ENCODE results near the gene CNOT6. TPM values are rescaled to one million over a fixed set of nuclear protein-coding genes. Genes with fewer than 3 reads are reported as not detected.
"Not testable (repeated sequence)": the region's sequence is repeated elsewhere in the genome, so short reads cannot be mapped to it uniquely, and the experiment has no call there.

The CNOT6 gene
- total RNA-seq, 2 experiments from 2014 or later: 33.3 to 34.0 TPM

DNA sequence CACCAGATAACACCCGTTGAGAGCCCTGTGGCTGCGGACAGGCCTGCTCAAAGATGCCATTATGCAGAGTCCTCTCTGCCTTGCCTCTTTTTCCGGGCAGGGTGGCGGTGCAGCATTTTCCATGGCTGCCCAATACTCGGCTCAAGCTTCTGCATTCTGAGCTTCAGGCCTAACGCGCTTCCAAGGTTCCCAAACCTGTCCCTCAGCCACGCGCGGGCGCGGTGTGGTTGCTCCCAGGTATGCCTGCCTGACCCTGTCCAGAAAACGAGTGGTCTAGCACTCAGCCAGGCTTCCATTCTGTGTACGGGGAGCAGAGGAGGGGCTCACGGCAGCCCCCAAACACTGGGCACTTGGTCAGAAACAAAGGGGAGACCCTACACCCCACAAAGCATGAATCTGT is 27.9 kb upstream of the CNOT6 start:
- peaks cover 6% of the 10 kb centered on the region for H3K27me3 Mint-ChIP-seq (ENCODE audit: low read depth)
- H3K27ac Mint-ChIP-seq: no peak overlapping the region
- no peaks in the 10 kb centered on the region for H3K9me3 Mint-ChIP-seq
- CTCF ChIA-PET: interaction anchor here (1.0 kb wide), 1 partner anchor 140 kb away, joined by 3 read pairs; no protein-coding TSS in a partner anchor
- no peak for DNase-seq
- no peaks in the 10 kb centered on the region for H3K4me1 Mint-ChIP-seq (ENCODE audit: low read depth)
- no peaks in the 10 kb centered on the region for H3K36me3 Mint-ChIP-seq (ENCODE audit: low read depth)
- no peak overlapping the region for H3K4me3 Mint-ChIP-seq
- intact Hi-C loops (cut with micrococcal nuclease): no loop called here

DNA sequence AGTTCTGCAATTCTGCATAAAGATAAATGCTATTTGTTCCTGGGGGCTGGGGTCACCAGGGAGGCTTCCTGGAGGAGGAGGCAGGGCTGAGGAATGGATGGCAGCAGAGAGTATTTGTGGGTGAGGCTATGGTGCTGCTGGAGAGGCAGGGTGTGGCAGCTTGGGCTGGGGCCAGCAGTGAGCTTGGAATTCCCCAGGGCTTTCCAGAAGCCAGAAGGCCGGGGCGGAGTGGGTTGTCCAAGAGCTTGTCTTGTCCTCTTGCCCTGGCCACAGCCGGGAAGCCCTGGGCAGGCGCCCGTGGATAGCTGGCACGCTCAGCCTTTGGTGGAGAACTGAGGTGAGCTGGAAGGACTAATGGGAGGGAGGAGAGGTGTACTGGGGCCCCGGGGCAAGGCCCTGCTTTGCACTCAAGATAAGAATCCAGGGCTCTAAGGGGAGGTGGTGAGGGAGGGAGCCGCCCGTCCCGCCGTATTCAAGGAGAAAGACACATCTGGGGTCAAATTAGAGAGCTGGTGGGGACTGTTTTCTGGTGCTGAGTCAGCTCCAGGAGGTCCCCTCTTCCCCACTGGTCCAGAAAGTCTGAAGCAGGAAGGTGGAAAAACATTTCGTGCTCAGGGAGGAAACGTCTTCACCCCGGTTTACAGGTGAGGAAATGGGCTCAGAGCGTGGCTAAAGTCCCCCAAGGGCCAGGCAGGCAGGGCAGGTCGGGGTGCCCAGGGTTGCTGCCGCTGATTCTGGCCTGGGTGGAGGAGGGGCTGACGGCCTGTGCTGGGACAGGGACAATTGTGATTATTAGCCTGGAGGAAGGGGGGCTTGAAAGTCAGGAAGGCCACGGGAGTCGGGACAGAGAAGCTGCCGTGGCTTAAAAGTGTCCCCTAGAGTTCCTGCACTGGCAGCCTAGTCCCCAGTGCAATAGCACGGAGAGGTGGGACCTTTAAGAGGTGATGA is 26.9 kb upstream of the CNOT6 start:
- CTCF ChIA-PET: interaction anchor here (0.9 to 1.0 kb wide), 2 partner anchors 139 kb away, joined by 3 read pairs; no protein-coding TSS in a partner anchor
- Mint-ChIP-seq H3K4me1 (ENCODE audit: low read depth) (no peaks in the 10 kb centered on the region), H3K4me3 (no peak overlapping the region), H3K27me3 (ENCODE audit: low read depth) (peaks cover 6% of the 10 kb centered on the region), H3K27ac (no peak overlapping the region), H3K9me3 (no peaks in the 10 kb centered on the region), H3K36me3 (ENCODE audit: low read depth) (no peaks in the 10 kb centered on the region)
- DNase-seq: no peak
- intact Hi-C loops (cut with micrococcal nuclease): no loop called here

DNA sequence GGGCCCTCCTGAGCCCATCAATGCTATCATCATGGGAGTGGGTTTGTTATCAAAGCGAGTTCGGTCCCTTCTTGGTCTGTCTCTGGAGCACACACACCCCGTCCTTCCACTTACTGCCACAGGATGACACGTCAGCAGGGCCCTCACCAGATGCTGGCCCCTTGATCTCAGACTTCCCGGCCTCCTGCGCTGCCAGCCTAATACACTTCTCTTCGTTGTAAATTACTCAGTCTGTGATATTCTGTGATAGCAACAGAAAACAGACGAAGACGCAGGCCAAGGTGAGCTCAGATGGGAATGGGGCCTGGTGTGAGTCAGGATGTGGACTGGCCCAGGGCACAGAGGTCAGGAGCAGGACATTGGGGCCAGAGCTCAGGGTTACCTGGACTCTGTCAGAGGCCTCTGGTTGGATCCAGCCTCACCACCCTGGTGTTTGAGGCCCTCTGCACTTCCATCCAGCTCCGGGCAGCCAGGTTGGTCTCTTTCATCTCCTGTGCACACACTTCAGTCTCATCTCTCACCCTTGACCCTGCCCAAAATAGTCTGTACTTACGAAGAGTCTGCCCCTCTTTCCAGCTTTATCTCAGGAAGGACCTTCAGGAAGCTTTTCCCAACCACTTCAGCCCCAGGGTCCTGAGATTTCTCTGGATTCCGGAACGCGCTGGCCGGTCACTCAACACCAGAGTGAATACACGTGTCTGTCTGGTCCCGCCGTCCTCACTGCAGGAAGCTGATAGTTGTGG is 26.0 kb upstream of the CNOT6 start:
- Mint-ChIP-seq H3K4me1 (ENCODE audit: low read depth) (no peaks in the 10 kb centered on the region), H3K27me3 (ENCODE audit: low read depth) (peaks cover 3% of the 10 kb centered on the region), H3K9me3 (no peaks in the 10 kb centered on the region), H3K27ac (no peak overlapping the region), H3K4me3 (no peak overlapping the region), H3K36me3 (ENCODE audit: low read depth) (no peaks in the 10 kb centered on the region)
- DNase-seq: no peak
- intact Hi-C loops (cut with micrococcal nuclease): no loop called here
- CTCF ChIA-PET: interaction anchor here (0.6 to 0.9 kb wide), 2 partner anchors 38 to 140 kb away, joined by 3 read pairs; no protein-coding TSS in a partner anchor

DNA sequence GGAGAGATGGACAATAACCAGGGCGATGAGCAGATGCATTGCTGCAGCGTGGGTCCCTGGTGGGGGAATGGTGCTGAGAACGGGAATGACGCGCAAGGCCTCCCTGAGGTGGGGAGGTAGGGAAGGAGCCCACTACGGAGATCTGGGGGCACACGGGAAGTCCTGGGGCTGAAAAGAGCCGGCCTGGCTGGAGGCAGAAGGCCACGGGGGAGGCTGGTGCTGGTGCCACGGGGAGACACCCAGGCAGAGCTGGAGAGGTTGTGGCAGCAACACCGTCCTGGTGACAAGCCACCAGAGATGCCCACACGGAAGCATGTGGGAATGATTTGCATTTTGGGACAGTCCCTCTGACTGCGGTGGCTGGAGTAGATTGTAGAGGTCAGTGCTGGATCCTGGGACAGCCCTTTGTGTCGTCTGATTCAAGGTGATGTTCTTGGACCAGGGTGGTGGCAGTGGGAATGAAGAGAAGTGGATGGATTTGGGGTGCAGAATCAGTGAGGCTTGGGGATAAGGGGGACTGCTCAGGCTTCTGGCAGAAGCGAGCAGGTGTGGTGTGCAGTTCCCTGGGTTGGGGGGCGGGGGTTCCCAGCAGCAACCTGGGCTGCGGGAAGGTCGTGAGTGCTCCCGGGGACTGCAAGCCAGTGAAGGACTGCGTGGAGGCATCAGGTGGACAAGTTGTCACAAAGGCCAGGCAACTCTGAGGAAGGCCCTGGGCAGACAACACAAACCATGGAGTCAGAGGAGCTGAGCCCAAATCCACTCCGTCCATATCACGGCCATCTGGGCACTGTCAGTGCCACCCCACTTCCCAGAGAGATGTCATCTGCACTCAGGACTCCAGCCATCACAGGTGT is 25.2 kb upstream of the CNOT6 start:
- intact Hi-C loops (cut with micrococcal nuclease): no loop called here
- no peak for DNase-seq
- no peak overlapping the region for H3K27ac Mint-ChIP-seq
- H3K36me3 Mint-ChIP-seq (ENCODE audit: low read depth): no peaks in the 10 kb centered on the region
- no peaks in the 10 kb centered on the region for H3K4me1 Mint-ChIP-seq (ENCODE audit: low read depth)
- no peak overlapping the region for H3K4me3 Mint-ChIP-seq
- CTCF ChIA-PET: interaction anchor here (1.3 kb wide), 1 partner anchor 18 kb away, joined by 6 read pairs; no protein-coding TSS in a partner anchor
- peaks cover 2% of the 10 kb centered on the region for H3K27me3 Mint-ChIP-seq (ENCODE audit: low read depth)
- no peaks in the 10 kb centered on the region for H3K9me3 Mint-ChIP-seq

DNA sequence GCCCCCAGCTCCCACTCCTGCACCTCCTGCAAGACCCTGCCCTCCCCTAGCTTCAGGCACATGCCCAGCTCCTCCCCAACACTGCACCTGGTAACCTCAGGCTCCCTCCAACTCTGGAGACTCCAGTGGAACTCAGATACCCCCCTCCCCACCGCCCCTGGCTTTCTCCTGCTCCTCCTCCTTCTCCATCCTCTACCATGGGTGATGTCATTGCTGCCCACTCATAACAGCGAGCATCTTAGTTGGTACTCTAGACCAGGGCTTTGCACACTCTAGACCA is 24.7 kb upstream of the CNOT6 start:
- intact Hi-C loops (cut with micrococcal nuclease): no loop called here
- H3K4me1 Mint-ChIP-seq (ENCODE audit: low read depth): no peaks in the 10 kb centered on the region
- H3K27ac Mint-ChIP-seq: no peak overlapping the region
- H3K4me3 Mint-ChIP-seq: no peak overlapping the region
- CTCF ChIA-PET: interaction anchor here (1.3 to 4.0 kb wide), 2 partner anchors 18 to 175 kb away, joined by 6 to 20 read pairs; no protein-coding TSS in a partner anchor
- no peak for DNase-seq
- H3K36me3 Mint-ChIP-seq (ENCODE audit: low read depth): no peaks in the 10 kb centered on the region
- H3K27me3 Mint-ChIP-seq (ENCODE audit: low read depth): peaks cover 2% of the 10 kb centered on the region
- no peaks in the 10 kb centered on the region for H3K9me3 Mint-ChIP-seq

DNA sequence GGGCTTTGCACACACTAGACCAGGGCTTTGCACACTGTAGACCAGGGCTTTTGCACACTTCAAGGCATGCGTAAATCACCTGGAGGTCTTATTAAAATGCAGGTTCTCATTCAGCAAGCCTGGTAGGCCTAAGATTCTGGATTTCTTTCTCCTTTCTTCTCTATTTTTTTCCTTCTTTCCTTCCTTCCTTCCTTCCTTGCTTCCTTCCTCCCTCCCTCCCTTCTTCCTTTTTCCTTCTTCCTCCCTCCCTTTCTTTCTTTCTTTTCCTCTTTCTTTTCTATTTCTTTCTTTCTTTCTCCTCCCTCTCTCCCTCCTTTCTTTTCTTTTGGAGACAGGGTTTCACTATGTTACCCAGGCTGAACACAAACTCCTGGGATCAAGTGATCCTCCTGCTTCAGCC is 24.3 kb upstream of the CNOT6 start:
- H3K36me3 Mint-ChIP-seq (ENCODE audit: low read depth): no peaks in the 10 kb centered on the region
- H3K4me3 Mint-ChIP-seq: no peak overlapping the region
- no peaks in the 10 kb centered on the region for H3K4me1 Mint-ChIP-seq (ENCODE audit: low read depth)
- no peaks in the 10 kb centered on the region for H3K9me3 Mint-ChIP-seq
- DNase-seq: no peak
- CTCF ChIA-PET: interaction anchor here (0.7 to 4.0 kb wide), 4 partner anchors 19 to 176 kb away, joined by 3 to 20 read pairs (median 6); no protein-coding TSS in a partner anchor
- peaks cover 2% of the 10 kb centered on the region for H3K27me3 Mint-ChIP-seq (ENCODE audit: low read depth)
- no peak overlapping the region for H3K27ac Mint-ChIP-seq
- intact Hi-C loops (cut with micrococcal nuclease): loop anchor here (5.0 kb wide), 2 partner anchors 268 to 343 kb away; no protein-coding TSS in a partner anchor

DNA sequence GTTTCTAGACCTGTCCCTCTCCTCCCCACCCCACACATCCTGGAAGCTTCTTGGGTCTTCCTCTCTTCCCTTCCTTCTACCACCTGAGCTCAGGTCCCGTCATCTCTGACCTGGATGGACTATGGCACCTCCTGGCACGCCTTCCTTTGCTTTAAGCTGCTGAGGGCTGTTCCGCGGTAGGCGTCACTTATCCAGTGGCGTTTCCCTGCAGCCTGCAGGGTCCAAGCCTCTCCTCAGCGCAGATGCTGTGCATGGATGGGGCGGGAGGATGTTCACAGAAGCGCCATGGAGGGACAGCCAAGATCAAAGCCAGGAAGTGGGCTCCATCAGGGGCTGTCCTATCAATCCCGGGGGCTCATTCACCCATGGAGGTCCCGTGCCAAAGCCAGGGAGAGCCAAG is 23.8 kb upstream of the CNOT6 start:
- Mint-ChIP-seq H3K4me3 (no peak overlapping the region), H3K9me3 (no peaks in the 10 kb centered on the region), H3K4me1 (ENCODE audit: low read depth) (no peaks in the 10 kb centered on the region), H3K27ac (no peak overlapping the region), H3K27me3 (ENCODE audit: low read depth) (peaks cover 2% of the 10 kb centered on the region), H3K36me3 (ENCODE audit: low read depth) (no peaks in the 10 kb centered on the region)
- CTCF ChIA-PET: interaction anchor here (0.7 to 4.0 kb wide), 6 partner anchors 19 to 176 kb away, joined by 3 to 20 read pairs (median 4); no protein-coding TSS in a partner anchor
- DNase-seq: no peak
- intact Hi-C loops (cut with micrococcal nuclease): loop anchor here (5.0 kb wide), 2 partner anchors 268 to 343 kb away; no protein-coding TSS in a partner anchor

DNA sequence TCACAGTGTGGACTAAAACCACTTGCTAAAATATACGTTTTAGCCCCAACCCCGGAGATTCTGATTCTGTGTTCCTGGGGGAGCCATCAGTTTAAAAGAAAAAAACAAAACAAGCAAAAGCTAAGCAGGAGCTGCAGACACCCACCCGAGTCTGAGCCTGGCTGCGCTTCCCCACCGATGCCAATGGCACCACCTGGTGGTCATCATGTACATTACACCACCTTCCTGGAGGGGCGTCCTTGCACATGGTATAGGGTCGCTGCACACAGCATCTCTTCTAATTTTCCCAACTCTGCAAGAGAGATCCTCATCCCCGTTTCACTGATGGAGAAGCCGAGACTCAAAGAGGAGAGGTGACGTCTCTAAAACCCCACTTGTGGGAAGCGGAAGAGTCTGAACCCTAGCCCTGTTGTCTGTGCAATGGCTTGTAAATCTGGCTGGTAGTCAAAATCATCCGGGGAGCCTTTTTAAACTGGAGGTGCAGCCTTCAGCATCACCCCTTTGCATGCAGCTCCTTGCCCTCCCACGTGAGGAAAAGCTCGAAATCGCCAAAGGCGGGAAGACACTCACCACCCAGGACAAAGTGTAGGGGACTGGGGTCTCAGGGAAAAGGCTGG is 23.1 kb upstream of the CNOT6 start:
- H3K27ac Mint-ChIP-seq: no peak overlapping the region
- no peaks in the 10 kb centered on the region for H3K4me1 Mint-ChIP-seq (ENCODE audit: low read depth)
- peaks cover 2% of the 10 kb centered on the region for H3K27me3 Mint-ChIP-seq (ENCODE audit: low read depth)
- no peaks in the 10 kb centered on the region for H3K9me3 Mint-ChIP-seq
- CTCF ChIA-PET: interaction anchor here (0.8 to 4.0 kb wide), 7 partner anchors 30 to 261 kb away, joined by 3 to 20 read pairs (median 3); no protein-coding TSS in a partner anchor
- no peak overlapping the region for H3K4me3 Mint-ChIP-seq
- H3K36me3 Mint-ChIP-seq (ENCODE audit: low read depth): no peaks in the 10 kb centered on the region
- intact Hi-C loops (cut with micrococcal nuclease): loop anchor here (1.0 to 5.0 kb wide), 3 partner anchors 178 to 344 kb away; no protein-coding TSS in a partner anchor
- DNase-seq: peak; percentile 53

DNA sequence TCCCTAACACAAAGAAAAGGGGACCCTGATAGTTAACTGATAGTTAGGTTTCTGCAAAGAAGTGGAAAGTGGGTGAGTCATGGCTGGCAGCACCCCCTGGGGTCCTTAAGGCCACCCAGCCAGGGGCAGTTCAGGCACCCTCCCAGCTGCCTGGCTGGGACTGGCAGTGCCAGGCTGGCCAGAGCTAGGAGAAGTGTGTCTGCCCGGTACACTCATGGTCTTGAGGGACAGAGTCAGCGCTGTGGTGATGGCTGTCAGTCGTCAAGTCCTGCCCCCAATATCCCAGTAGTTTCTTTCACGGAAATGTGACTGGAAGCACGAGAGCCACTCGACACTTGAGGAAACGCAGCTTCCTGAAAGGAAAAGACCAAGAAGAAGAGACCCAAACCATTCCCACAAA is 22.3 kb upstream of the CNOT6 start:
- CTCF ChIA-PET: interaction anchor here (0.6 to 4.0 kb wide), 7 partner anchors 29 to 262 kb away, joined by 3 to 20 read pairs (median 3); no protein-coding TSS in a partner anchor
- H3K36me3 Mint-ChIP-seq (ENCODE audit: low read depth): no peaks in the 10 kb centered on the region
- no peaks in the 10 kb centered on the region for H3K4me1 Mint-ChIP-seq (ENCODE audit: low read depth)
- DNase-seq: no peak
- H3K9me3 Mint-ChIP-seq: no peaks in the 10 kb centered on the region
- H3K27me3 Mint-ChIP-seq (ENCODE audit: low read depth): peaks cover 2% of the 10 kb centered on the region
- intact Hi-C loops (cut with micrococcal nuclease): loop anchor here (1.0 to 5.0 kb wide), 3 partner anchors 179 to 345 kb away; no protein-coding TSS in a partner anchor
- H3K4me3 Mint-ChIP-seq: no peak overlapping the region
- H3K27ac Mint-ChIP-seq: no peak overlapping the region

DNA sequence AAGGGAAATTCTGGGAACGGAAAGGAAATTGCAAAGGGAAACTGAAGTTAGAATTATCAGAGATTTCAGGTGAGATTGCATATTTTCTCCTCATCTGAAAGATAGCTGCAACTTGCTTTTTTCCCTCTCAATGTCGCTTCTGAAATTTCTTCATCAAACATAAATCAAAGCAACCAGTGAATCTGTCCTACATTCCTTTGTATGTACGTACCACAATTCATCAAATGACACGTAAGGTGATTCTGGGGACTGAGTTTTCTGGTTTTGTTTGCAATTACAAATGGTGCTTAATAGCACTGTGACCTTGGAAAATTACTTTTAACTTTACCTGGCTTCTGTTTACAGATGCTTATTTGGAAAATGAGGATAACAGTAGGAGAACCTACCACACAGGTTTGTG is 21.9 kb upstream of the CNOT6 start:
- intact Hi-C loops (cut with micrococcal nuclease): loop anchor here (5.0 kb wide), 2 partner anchors 270 to 345 kb away; no protein-coding TSS in a partner anchor
- no peaks in the 10 kb centered on the region for H3K36me3 Mint-ChIP-seq (ENCODE audit: low read depth)
- CTCF ChIA-PET: interaction anchor here (0.6 to 4.0 kb wide), 3 partner anchors 110 to 178 kb away, joined by 3 to 20 read pairs (median 3); no protein-coding TSS in a partner anchor
- DNase-seq: no peak
- H3K4me1 Mint-ChIP-seq (ENCODE audit: low read depth): no peaks in the 10 kb centered on the region
- H3K27ac Mint-ChIP-seq: no peak overlapping the region
- H3K9me3 Mint-ChIP-seq: no peaks in the 10 kb centered on the region
- no peak overlapping the region for H3K4me3 Mint-ChIP-seq
- H3K27me3 Mint-ChIP-seq (ENCODE audit: low read depth): peaks cover 2% of the 10 kb centered on the region

DNA sequence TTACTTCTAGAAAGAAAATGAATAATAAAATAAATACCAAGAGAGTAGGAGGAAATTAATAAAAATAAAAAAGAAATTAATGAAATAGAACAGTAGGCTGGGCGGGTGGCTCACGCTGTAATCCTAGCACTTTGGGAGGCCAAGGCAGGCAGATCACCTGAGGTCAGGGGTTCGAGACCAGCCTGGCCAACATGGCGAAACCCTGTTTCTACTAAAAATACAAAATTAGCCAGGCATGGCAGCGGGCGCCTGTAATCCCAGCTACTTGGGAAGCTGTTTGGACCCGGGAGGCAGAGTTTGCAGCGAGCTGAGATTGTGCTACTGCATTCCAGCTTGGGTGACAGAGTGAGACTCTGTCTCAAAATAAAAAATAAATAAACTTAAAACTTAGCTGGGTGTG is 20.8 kb upstream of the CNOT6 start:
- H3K4me1 Mint-ChIP-seq (ENCODE audit: low read depth); H3K27me3 Mint-ChIP-seq (ENCODE audit: low read depth); H3K36me3 Mint-ChIP-seq (ENCODE audit: low read depth); H3K27ac Mint-ChIP-seq; DNase-seq; H3K4me3 Mint-ChIP-seq; H3K9me3 Mint-ChIP-seq: not testable (repeated sequence)
- CTCF ChIA-PET: interaction anchor here (0.7 to 4.0 kb wide), 2 partner anchors 126 to 179 kb away, joined by 3 to 20 read pairs; no protein-coding TSS in a partner anchor
- intact Hi-C loops (cut with micrococcal nuclease): loop anchor here (5.0 kb wide), 2 partner anchors 271 to 346 kb away; no protein-coding TSS in a partner anchor

Measured in activated naive CD4-positive, alpha-beta T cell treated with anti-CD3 and anti-CD28 coated beads for 36 hours (primary cell).